ENCODE results near the gene PITPNC1. TPM values are rescaled to one million over a fixed set of nuclear protein-coding genes. Genes with fewer than 3 reads are reported as not detected.

PITPNC1 gene
- total and polyA plus RNA-seq, 2 of the 13 experiments (the other 11 are each of a cell fraction or from before 2014, with no cell fraction given) = 4.1 to 5.7 TPM

DNA sequence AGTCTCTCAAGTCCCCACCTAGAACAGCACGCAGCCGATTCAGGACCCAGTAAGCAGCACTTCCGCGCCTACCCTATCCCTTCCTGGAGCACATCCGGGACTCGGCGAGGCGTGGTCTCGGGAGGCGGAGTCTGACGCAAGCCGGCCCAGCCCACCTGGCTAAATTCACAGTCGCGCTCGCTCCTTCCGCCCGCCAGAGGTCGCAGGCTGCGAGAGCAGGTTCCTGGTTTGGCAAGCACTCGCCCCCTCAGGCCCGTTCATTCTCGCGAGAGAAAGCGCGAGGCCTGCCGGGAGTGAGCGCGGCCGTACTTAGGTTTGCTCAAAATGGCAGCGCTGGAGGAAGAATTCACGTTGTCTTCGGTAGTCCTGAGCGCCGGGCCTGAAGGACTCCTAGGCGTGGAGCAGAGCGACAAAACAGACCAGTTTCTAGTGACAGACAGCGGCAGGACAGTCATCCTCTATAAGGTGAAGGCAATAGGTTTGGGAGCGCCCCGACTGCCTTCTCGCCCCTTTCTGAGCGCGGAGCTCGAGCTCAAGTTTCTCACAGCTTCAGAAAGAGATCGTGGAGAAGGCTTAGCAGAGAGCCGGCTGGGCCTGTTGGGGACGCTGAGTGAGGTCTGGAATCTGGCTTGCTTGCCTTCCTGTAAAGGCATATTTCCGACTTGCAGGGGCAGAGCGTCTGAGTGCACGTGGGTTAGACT, 340.7 kb downstream of the PITPNC1 start, which contains the start of gene NOL11 (continued):
- TF ChIP-seq, protein P1, sequence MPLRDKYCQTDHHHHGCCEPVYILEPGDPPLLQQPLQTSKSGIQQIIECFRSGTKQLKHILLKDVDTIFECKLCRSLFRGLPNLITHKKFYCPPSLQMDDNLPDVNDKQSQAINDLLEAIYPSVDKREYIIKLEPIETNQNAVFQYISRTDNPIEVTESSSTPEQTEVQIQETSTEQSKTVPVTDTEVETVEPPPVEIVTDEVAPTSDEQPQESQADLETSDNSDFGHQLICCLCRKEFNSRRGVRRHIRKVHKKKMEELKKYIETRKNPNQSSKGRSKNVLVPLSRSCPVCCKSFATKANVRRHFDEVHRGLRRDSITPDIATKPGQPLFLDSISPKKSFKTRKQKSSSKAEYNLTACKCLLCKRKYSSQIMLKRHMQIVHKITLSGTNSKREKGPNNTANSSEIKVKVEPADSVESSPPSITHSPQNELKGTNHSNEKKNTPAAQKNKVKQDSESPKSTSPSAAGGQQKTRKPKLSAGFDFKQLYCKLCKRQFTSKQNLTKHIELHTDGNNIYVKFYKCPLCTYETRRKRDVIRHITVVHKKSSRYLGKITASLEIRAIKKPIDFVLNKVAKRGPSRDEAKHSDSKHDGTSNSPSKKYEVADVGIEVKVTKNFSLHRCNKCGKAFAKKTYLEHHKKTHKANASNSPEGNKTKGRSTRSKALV (CRISPR knock-in tag; IDR thresholded peaks at IDR 0.05) = peak; percentile 78; the same call in 1 of the 2 replicates
- TF ChIP-seq ZNF292 (CRISPR knock-in tag; IDR thresholded peaks at IDR 0.05; ENCODE audit: borderline replicate concordance, low read depth) (no peak), KDM4B (CRISPR knock-in tag; IDR thresholded peaks at IDR 0.05) (peak; percentile 94), ZSCAN21 (CRISPR knock-in tag; IDR thresholded peaks at IDR 0.05; ENCODE audit: borderline replicate concordance) (peak; percentile 94), GTF3A (CRISPR knock-in tag; conservative IDR thresholded peaks at IDR 0.05) (peak; percentile 97; the same call in 1 of the 2 replicates), ZSCAN22 (CRISPR knock-in tag; IDR thresholded peaks at IDR 0.05) (0 out of 2 replicates have a peak, but pooled peaks have one; percentile 30), HNRNPUL1 (IDR thresholded peaks at IDR 0.05; ENCODE audit: low read depth, low read length) (no peak), U2AF1 (optimal IDR thresholded peaks at IDR 0.05; ENCODE audit: low read depth, low read length) (peak; percentile 64), ZNF225 (CRISPR knock-in tag; IDR thresholded peaks at IDR 0.05) (peak; percentile 60; the same call in 1 of the 2 replicates), HDAC1 (CRISPR knock-in tag; IDR thresholded peaks at IDR 0.05) (peak; percentile 96), TCF7L2 (IDR thresholded peaks at IDR 0.05; ENCODE audit: low read depth, low read length) (no peak), GATA4 (IDR thresholded peaks at IDR 0.05; ENCODE audit: borderline replicate concordance, low read depth) (peak; percentile 64), CHD2 (IDR thresholded peaks at IDR 0.05; ENCODE audit: low read depth, low read length) (peak; percentile 99)
- TF ChIP-seq, protein P2, sequence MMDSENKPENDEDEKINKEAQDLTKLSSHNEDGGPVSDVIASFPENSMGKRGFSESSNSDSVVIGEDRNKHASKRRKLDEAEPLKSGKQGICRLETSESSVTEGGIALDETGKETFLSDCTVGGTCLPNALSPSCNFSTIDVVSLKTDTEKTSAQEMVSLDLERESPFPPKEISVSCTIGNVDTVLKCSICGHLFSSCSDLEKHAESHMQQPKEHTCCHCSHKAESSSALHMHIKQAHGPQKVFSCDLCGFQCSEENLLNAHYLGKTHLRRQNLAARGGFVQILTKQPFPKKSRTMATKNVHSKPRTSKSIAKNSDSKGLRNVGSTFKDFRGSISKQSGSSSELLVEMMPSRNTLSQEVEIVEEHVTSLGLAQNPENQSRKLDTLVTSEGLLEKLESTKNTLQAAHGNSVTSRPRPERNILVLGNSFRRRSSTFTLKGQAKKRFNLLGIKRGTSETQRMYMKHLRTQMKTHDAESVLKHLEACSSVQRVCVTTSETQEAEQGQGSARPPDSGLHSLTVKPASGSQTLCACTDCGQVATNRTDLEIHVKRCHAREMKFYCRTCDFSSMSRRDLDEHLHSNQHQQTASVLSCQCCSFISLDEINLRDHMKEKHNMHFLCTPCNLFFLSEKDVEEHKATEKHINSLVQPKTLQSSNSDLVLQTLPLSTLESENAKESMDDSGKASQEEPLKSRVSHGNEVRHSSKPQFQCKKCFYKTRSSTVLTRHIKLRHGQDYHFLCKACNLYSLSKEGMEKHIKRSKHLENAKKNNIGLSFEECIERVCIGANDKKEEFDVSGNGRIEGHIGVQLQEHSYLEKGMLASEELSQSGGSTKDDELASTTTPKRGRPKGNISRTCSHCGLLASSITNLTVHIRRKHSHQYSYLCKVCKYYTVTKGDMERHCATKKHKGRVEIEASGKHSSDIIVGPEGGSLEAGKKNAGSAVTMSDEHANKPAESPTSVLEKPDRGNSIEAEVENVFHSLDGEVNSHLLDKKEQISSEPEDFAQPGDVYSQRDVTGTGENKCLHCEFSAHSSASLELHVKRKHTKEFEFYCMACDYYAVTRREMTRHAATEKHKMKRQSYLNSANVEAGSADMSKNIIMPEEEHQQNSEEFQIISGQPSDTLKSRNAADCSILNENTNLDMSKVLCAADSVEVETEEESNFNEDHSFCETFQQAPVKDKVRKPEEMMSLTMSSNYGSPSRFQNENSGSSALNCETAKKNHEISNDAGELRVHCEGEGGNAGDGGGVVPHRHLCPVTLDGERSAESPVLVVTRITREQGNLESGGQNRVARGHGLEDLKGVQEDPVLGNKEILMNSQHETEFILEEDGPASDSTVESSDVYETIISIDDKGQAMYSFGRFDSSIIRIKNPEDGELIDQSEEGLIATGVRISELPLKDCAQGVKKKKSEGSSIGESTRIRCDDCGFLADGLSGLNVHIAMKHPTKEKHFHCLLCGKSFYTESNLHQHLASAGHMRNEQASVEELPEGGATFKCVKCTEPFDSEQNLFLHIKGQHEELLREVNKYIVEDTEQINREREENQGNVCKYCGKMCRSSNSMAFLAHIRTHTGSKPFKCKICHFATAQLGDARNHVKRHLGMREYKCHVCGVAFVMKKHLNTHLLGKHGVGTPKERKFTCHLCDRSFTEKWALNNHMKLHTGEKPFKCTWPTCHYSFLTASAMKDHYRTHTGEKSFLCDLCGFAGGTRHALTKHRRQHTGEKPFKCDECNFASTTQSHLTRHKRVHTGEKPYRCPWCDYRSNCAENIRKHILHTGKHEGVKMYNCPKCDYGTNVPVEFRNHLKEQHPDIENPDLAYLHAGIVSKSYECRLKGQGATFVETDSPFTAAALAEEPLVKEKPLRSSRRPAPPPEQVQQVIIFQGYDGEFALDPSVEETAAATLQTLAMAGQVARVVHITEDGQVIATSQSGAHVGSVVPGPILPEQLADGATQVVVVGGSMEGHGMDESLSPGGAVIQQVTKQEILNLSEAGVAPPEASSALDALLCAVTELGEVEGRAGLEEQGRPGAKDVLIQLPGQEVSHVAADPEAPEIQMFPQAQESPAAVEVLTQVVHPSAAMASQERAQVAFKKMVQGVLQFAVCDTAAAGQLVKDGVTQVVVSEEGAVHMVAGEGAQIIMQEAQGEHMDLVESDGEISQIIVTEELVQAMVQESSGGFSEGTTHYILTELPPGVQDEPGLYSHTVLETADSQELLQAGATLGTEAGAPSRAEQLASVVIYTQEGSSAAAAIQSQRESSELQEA (CRISPR knock-in tag; IDR thresholded peaks at IDR 0.05; ENCODE audit: not compliant biosample characterization) = peak; percentile 52
